Measurements from ENCODE around the gene STARD3. TPM values are rescaled to one million over a fixed set of nuclear protein-coding genes. Genes with fewer than 3 reads are reported as not detected.

Gene STARD3
- total and polyA plus RNA-seq, 9 of the 15 experiments (the other 6 are each of a cell fraction or from before 2014, with no cell fraction given) = 0.63 to 87.0 (median 46.0) TPM

GRCh38 chr17:39663688-39664580 is 27.0 kb downstream of the STARD3 start (continued):
- 0 out of 2 replicates have a peak, but pooled peaks have one; percentile 13 for TF ChIP-seq THAP12 (CRISPR knock-in tag; IDR thresholded peaks at IDR 0.05)
- no peak for TF ChIP-seq ETS2 (tag; IDR thresholded peaks at IDR 0.05; ENCODE audit: borderline replicate concordance, poor library complexity, severe bottlenecking)
- TF ChIP-seq ARID1B (IDR thresholded peaks at IDR 0.05) = peak; percentile 16; the same call in 1 of the 2 replicates
- TF ChIP-seq STAT5A (IDR thresholded peaks at IDR 0.05; ENCODE audit: borderline replicate concordance, low read length) = no peak
- TF ChIP-seq RBM25 (IDR thresholded peaks at IDR 0.05; ENCODE audit: low read depth, low read length, severe bottlenecking) = peak; percentile 82
- 0 out of 2 replicates have a peak, but pooled peaks have one; percentile 35 for TF ChIP-seq ZNF592 (IDR thresholded peaks at IDR 0.05)
- TF ChIP-seq ZFP36 (IDR thresholded peaks at IDR 0.05; ENCODE audit: low read depth, low read length, partially characterized antibody) = peak; percentile 90
- no peak for TF ChIP-seq ZNF395 (CRISPR knock-in tag; IDR thresholded peaks at IDR 0.05)
- TF ChIP-seq SMARCA4 (IDR thresholded peaks at IDR 0.05) = no peak
- no peak for TF ChIP-seq SIX5 (IDR thresholded peaks at IDR 0.05; ENCODE audit: borderline replicate concordance in 1 of 2, insufficient read depth in 1 of 2, low read depth in 1 of 2, low read length in 2 of 2)
- no peak for TF ChIP-seq POU5F1 (IDR thresholded peaks at IDR 0.05; ENCODE audit: borderline replicate concordance, low read depth, low read length, partially characterized antibody)
- no peak for TF ChIP-seq TSC22D4 (tag; IDR thresholded peaks at IDR 0.05)
- TF ChIP-seq BACH1 (tag; IDR thresholded peaks at IDR 0.05) = no peak
- TF ChIP-seq DNMT1 (IDR thresholded peaks at IDR 0.05) = no peak
- no peak for TF ChIP-seq RNF219 (CRISPR knock-in tag; IDR thresholded peaks at IDR 0.05)
- TF ChIP-seq PHF20 (IDR thresholded peaks at IDR 0.05; ENCODE audit: partially characterized antibody) = no peak
